Liver (tissue), 3 donors: ENCODE results near the gene IL1RAPL1.

Experiments used
- CTCF ChIP-seq: fragments of 150-350 bp; IDR thresholded peaks from 2 replicates; pipeline ENCODE4 v1.5.1; 2017; ENCODE audit warnings: improper control_type of control experiment, low read depth, low read length; ENCODE audit not compliant: missing input control
- JUND ChIP-seq, 2 donors: IDR thresholded peaks; 2 replicates each; pipeline ENCODE4 v1.6.1; 2016; ENCODE audit warnings: antibody characterized with exemption in 2 of 2
- MAX ChIP-seq: IDR thresholded peaks from 2 replicates; pipeline ENCODE4 v1.6.1; 2016; ENCODE audit warnings: antibody characterized with exemption
- RAD21 ChIP-seq, 2 donors: IDR thresholded peaks; 2 replicates each; pipeline ENCODE4 v1.6.1; 2016; ENCODE audit warnings: antibody characterized with exemption in 2 of 2, mild to moderate bottlenecking in 2 of 2
- SP1 ChIP-seq: IDR thresholded peaks from 2 replicates; pipeline ENCODE4 v1.6.1; 2018; ENCODE audit warnings: antibody characterized with exemption, mild to moderate bottlenecking
- TAF1 ChIP-seq: conservative IDR thresholded peaks from 2 replicates; pipeline ENCODE4 v1.6.1; 2016; ENCODE audit warnings: antibody characterized with exemption, mild to moderate bottlenecking
- donor health status: healthy.
- donor health status: healthy.

- TF ChIP-seq CTCF (no peak), JUND (IDR thresholded peaks at IDR 0.05) (no peak), SP1 (no peak), TAF1 (no peak), RAD21 (IDR thresholded peaks at IDR 0.05) (no peak), MAX (no peak)
Measured at GRCh38 chrX:29560065-29560464, 972.8 kb downstream of the IL1RAPL1 start.
